H9 (cell line): ENCODE results near the gene BLTP3A. TPM values are rescaled to one million over a fixed set of nuclear protein-coding genes. Genes with fewer than 3 reads are reported as not detected.

Experiments
- DNase-seq: peaks from one replicate; pipeline ENCODE4 v3.0.0-alpha.2; 2017
- H2AFZ ChIP-seq: one replicate; pipeline ENCODE4 v1.6.1; 2013; ENCODE audit warnings: mild to moderate bottlenecking, low read length, control low read depth, moderate library complexity
- H2AK5ac ChIP-seq: 2 replicates; pipeline ENCODE4 v1.6.1; 2013; ENCODE audit warnings: low read length, control low read depth, mixed read lengths; ENCODE audit not compliant: insufficient read length
- H2BK120ac ChIP-seq: one replicate; pipeline ENCODE4 v1.6.1; 2013; ENCODE audit warnings: low read depth, mild to moderate bottlenecking, low read length, control low read depth, inconsistent platforms; ENCODE audit not compliant: poor library complexity, severe bottlenecking
- H2BK12ac ChIP-seq: 2 replicates; pipeline ENCODE4 v1.6.1; 2013; ENCODE audit warnings: low read length, control low read depth, mixed read lengths, low read depth; ENCODE audit not compliant: insufficient read length
- H2BK15ac ChIP-seq: 2 replicates; pipeline ENCODE4 v1.6.1; 2013; ENCODE audit warnings: low read depth, low read length, control low read depth
- H2BK20ac ChIP-seq: one replicate; pipeline ENCODE4 v1.6.1; 2013; ENCODE audit warnings: low read depth, mild to moderate bottlenecking, low read length, control low read depth, inconsistent platforms; ENCODE audit not compliant: poor library complexity, severe bottlenecking
- H2BK5ac ChIP-seq: 2 replicates; pipeline ENCODE4 v1.6.1; 2013; ENCODE audit warnings: low read length, control low read depth, mixed read lengths; ENCODE audit not compliant: insufficient read length
- H3K14ac ChIP-seq: 2 replicates; pipeline ENCODE4 v1.6.1; 2013; ENCODE audit warnings: low read length, control low read depth; ENCODE audit not compliant: insufficient read depth
- H3K18ac ChIP-seq: 2 replicates; pipeline ENCODE4 v1.6.1; 2013; ENCODE audit warnings: low read depth, mild to moderate bottlenecking, mixed read lengths, low read length, control low read depth; ENCODE audit not compliant: insufficient read length
- H3K23ac ChIP-seq: 2 replicates; pipeline ENCODE4 v1.6.1; 2013; ENCODE audit warnings: low read length, control low read depth, mixed read lengths, low read depth; ENCODE audit not compliant: insufficient read length
- H3K23me2 ChIP-seq: 2 replicates; pipeline ENCODE4 v1.6.1; 2013; ENCODE audit warnings: low read depth, mild to moderate bottlenecking, mixed read lengths, low read length, control low read depth; ENCODE audit not compliant: insufficient read length, poor library complexity, severe bottlenecking
- H3K27ac ChIP-seq: 2 replicates; pipeline ENCODE4 v1.5.1; 2013; ENCODE audit warnings: low read length, control low read depth, mixed read lengths, low read depth; ENCODE audit not compliant: insufficient read length
- H3K27me3 ChIP-seq: 2 replicates; pipeline ENCODE4 v1.6.1; 2013; ENCODE audit warnings: low read length, control low read depth, inconsistent platforms; ENCODE audit not compliant: insufficient read depth
- H3K4ac ChIP-seq: 2 replicates; pipeline ENCODE4 v1.6.1; 2013; ENCODE audit warnings: low read depth, mild to moderate bottlenecking, control low read depth, inconsistent platforms, low read length, moderate library complexity
- H3K4me1 ChIP-seq: 2 replicates; pipeline ENCODE4 v1.6.1; 2013; ENCODE audit warnings: low read length, control low read depth, inconsistent platforms; ENCODE audit not compliant: insufficient read depth
- H3K4me2 ChIP-seq: 2 replicates; pipeline ENCODE4 v1.6.1; 2013; ENCODE audit warnings: low read length, control low read depth, mixed read lengths; ENCODE audit not compliant: insufficient read length, insufficient read depth
- H3K56ac ChIP-seq: 2 replicates; pipeline ENCODE4 v1.6.1; 2013; ENCODE audit warnings: low read depth, mild to moderate bottlenecking, mixed read lengths, low read length, control low read depth; ENCODE audit not compliant: insufficient read length
- H3K79me1 ChIP-seq: 2 replicates; pipeline ENCODE4 v1.6.1; 2013; ENCODE audit warnings: low read depth, mild to moderate bottlenecking, moderate library complexity, low read length, control low read depth, inconsistent platforms; ENCODE audit not compliant: insufficient read depth, poor library complexity, severe bottlenecking
- H3K79me2 ChIP-seq: 2 replicates; pipeline ENCODE4 v1.6.1; 2013; ENCODE audit warnings: low read length, control low read depth, inconsistent platforms; ENCODE audit not compliant: insufficient read depth
- H3K9ac ChIP-seq: 2 replicates; pipeline ENCODE4 v1.6.1; 2013; ENCODE audit warnings: low read length, control low read depth, mixed read lengths; ENCODE audit not compliant: insufficient read length; ENCODE audit errors: extremely low read depth
- H3K9me3 ChIP-seq: one replicate; pipeline ENCODE4 v1.6.1; 2013; ENCODE audit warnings: low read depth, low read length, inconsistent platforms; ENCODE audit not compliant: control insufficient read depth
- H3T11ph ChIP-seq: one replicate; pipeline ENCODE4 v1.6.1; 2013; ENCODE audit warnings: mild to moderate bottlenecking, low read length, control low read depth, inconsistent platforms
- H4K20me1 ChIP-seq: one replicate; pipeline ENCODE4 v1.6.1; 2013; ENCODE audit not compliant: control insufficient read depth, insufficient read length, insufficient read depth
- H4K5ac ChIP-seq: 2 replicates; pipeline ENCODE4 v1.6.1; 2013; ENCODE audit warnings: low read depth, mild to moderate bottlenecking, mixed read lengths, low read length, control low read depth; ENCODE audit not compliant: insufficient read length
- H4K8ac ChIP-seq: replicated peaks from 2 replicates; pipeline ENCODE4 v1.6.1; 2013; ENCODE audit warnings: low read length, control low read depth, mixed read lengths, low read depth; ENCODE audit not compliant: insufficient read length
- H4K91ac ChIP-seq: 2 replicates; pipeline ENCODE4 v1.6.1; 2013; ENCODE audit warnings: low read depth, mild to moderate bottlenecking, moderate library complexity, mixed read lengths, low read length, control low read depth; ENCODE audit not compliant: insufficient read length
- H3K27ac Mint-ChIP-seq, 3 experiments: 2 replicates in 2 of 3; 3 replicates in 1 of 3; pipeline ENCODE4 v1.8.0; 2020 to 2021; ENCODE audit warnings: mixed read lengths in 3 of 3, mild to moderate bottlenecking in 1 of 3, moderate library complexity in 1 of 3
- H3K27me3 Mint-ChIP-seq: 2 replicates; pipeline ENCODE4 v1.8.0; 2021; ENCODE audit warnings: low read depth, mild to moderate bottlenecking, moderate library complexity, mixed read lengths
- H3K36me3 Mint-ChIP-seq, 3 experiments: 2 replicates in 2 of 3; 3 replicates in 1 of 3; pipeline ENCODE4 v1.8.0; 2020 to 2021; ENCODE audit warnings: low read depth in 3 of 3, mixed read lengths in 3 of 3; ENCODE audit not compliant: insufficient read depth in 1 of 3
- H3K4me1 Mint-ChIP-seq, 2 experiments: 2 replicates each; pipeline ENCODE4 v1.8.0; 2020; ENCODE audit warnings: mixed read lengths in 2 of 2
- H3K4me3 Mint-ChIP-seq, 2 experiments: 2 replicates in 1 of 2; 3 replicates in 1 of 2; pipeline ENCODE4 v1.8.0; 2020 to 2021; ENCODE audit warnings: mild to moderate bottlenecking in 2 of 2, mixed read lengths in 2 of 2, moderate library complexity in 1 of 2
- H3K9me3 Mint-ChIP-seq, 2 experiments: 2 replicates in 1 of 2; 3 replicates in 1 of 2; pipeline ENCODE4 v1.8.0; 2020; ENCODE audit warnings: mild to moderate bottlenecking in 2 of 2, mixed read lengths in 2 of 2, moderate library complexity in 1 of 2
- WGBS: extraction: QIAGEN DNeasy Blood & Tissue Kit; methylation state at CpG from one replicate; pipeline ENCODE4 v1.1.7; 2013; ENCODE audit warnings: missing lambda C conversion rate, low lambda C conversion rate, mixed read lengths; ENCODE audit not compliant: insufficient read length; ENCODE audit errors: extremely low coverage; 5-methylcytosine and 5-hydroxymethylcytosine counted together
- total RNA-seq: library from RNA; stranded (reverse); gene quantifications from 2 replicates; pipeline ENCODE4 v1.2.1, GENCODE V29; 2021
- TF ChIP-seq, protein P1 (sequence below): fragments of 200-600 bp; sonication (generic); conservative IDR thresholded peaks from 3 replicates; pipeline ENCODE4 v1.8.0; 2021; ENCODE audit warnings: antibody characterized with exemption, mild to moderate bottlenecking

BLTP3A gene
- total RNA-seq, 1 experiment from 2014 or later, result 17.8 TPM

DNA sequence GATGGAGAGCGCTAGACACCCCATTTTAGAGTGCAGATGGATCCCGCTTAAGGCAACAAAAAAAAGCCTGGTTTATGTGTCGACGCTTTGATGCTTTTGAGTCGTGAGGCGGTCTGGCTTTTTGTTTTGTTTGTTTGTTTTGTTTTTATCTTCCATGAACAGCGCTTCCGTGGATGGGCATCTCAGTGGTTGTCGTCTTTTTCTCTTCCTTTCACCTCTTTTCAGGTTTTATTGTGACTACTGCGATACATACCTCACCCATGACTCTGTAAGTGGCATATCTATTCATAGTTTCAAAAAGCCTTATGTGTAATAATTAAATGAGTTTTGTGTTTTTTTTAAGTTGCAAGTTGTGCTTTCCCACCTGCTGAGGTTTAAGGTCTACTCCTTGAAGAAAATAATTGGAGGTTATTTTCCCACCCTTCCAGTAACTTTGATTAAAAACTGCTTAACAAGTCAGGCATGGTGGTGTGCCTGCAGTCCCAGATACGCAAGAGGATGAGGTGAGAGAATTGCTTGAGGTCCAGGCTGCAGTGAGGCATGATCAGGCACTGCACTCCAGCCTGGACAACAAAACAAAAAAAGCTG lies 34.1 kb upstream of the BLTP3A start:
- Mint-ChIP-seq H3K4me1 (peaks cover 0 to 5% of the 10 kb centered on the region in 2 experiments; a peak in 2 of 4 replicates), H3K27ac (no peak overlapping the region), H3K27me3 (no peaks in the 10 kb centered on the region; the same call in 1 of the 2 replicates), H3K9me3 (no peaks in the 10 kb centered on the region), H3K4me3 (no peak overlapping the region), H3K36me3 (peaks cover 8 to 27% (median 25%) of the 10 kb centered on the region in 3 experiments; a peak in 6 of 7 replicates)
- no peak overlapping the region for H2BK20ac ChIP-seq
- peaks cover 8% of the 10 kb centered on the region; the same call in 1 of the 2 replicates for H3K79me2 ChIP-seq
- no peak overlapping the region for H2AFZ ChIP-seq
- H3K18ac ChIP-seq, result peak overlapping the region; percentile 91
- H3K14ac ChIP-seq, result peak overlapping the region; percentile 80
- H2BK15ac ChIP-seq, result no peak overlapping the region
- peak overlapping the region; percentile 30 for H4K5ac ChIP-seq
- peak overlapping the region; percentile 81 for H3K4me2 ChIP-seq
- H3K27ac ChIP-seq, result no peak overlapping the region
- no peak overlapping the region for H2BK120ac ChIP-seq
- no CpG with 5 or more reads among the region's 11 CpGs for WGBS
- no peaks in the 10 kb centered on the region for H3K23me2 ChIP-seq
- no peak overlapping the region for H4K91ac ChIP-seq
- no peak for DNase-seq
- H2AK5ac ChIP-seq, result no peak overlapping the region
- no peaks in the 10 kb centered on the region for H3K79me1 ChIP-seq
- H3T11ph ChIP-seq, result no peak overlapping the region
- H3K4ac ChIP-seq, result no peak overlapping the region; the same call in 1 of the 2 replicates
- H3K9ac ChIP-seq, result peak overlapping the region; percentile 95
- H3K23ac ChIP-seq, result no peak overlapping the region
- H2BK5ac ChIP-seq, result no peak overlapping the region
- H4K20me1 ChIP-seq, result no peaks in the 10 kb centered on the region
- TF ChIP-seq, protein P1, sequence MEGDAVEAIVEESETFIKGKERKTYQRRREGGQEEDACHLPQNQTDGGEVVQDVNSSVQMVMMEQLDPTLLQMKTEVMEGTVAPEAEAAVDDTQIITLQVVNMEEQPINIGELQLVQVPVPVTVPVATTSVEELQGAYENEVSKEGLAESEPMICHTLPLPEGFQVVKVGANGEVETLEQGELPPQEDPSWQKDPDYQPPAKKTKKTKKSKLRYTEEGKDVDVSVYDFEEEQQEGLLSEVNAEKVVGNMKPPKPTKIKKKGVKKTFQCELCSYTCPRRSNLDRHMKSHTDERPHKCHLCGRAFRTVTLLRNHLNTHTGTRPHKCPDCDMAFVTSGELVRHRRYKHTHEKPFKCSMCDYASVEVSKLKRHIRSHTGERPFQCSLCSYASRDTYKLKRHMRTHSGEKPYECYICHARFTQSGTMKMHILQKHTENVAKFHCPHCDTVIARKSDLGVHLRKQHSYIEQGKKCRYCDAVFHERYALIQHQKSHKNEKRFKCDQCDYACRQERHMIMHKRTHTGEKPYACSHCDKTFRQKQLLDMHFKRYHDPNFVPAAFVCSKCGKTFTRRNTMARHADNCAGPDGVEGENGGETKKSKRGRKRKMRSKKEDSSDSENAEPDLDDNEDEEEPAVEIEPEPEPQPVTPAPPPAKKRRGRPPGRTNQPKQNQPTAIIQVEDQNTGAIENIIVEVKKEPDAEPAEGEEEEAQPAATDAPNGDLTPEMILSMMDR, result no peak
- H3K4me1 ChIP-seq, result no peaks in the 10 kb centered on the region; the same call in 1 of the 2 replicates
- H3K9me3 ChIP-seq, result no peaks in the 10 kb centered on the region
- H2BK12ac ChIP-seq, result no peak overlapping the region
- H4K8ac ChIP-seq, result peak overlapping the region; percentile 8
- no peaks in the 10 kb centered on the region for H3K27me3 ChIP-seq
- H3K56ac ChIP-seq, result no peak overlapping the region
